ENCODE measurements around the gene LRMDA. TPM values are rescaled to one million over a fixed set of nuclear protein-coding genes. Genes with fewer than 3 reads are reported as not detected.

The LRMDA gene
- total and polyA plus RNA-seq, 2 donors (not counting 1 experiment from before 2014, with no cell fraction given), result 0.12 TPM; not detected in 1

DNA sequence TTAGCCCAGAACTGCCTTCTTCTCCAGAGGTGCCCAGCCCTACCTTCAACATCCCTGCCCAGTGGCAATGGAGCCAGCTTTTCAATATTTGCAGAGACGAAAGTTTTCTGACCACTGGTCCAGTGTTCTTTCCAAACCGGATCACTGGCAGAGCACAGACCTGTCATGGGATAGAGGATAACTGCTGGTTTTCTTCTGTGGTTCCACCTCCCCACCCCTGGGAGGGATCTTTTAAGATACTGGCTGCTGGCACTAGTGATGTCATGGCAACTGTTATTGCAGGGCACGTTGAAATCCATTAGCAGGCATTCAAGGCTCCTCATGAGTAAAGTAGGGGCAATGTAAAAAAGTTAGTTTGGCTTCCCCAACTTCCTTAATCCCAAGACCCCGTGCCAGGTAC, 387.1 kb downstream of the LRMDA start:
- POLR2A ChIA-PET, result no interaction called here
- CTCF ChIA-PET, result no interaction called here
- Mint-ChIP-seq H3K4me1 (no peaks in the 10 kb centered on the region), H3K4me3 (no peak overlapping the region), H3K9me3 (ENCODE audit: insufficient read depth) (no peaks in the 10 kb centered on the region), H3K27me3 (peaks cover 4% of the 10 kb centered on the region), H3K27ac (no peak overlapping the region)
- no peak overlapping the region for H3K9ac ChIP-seq (ENCODE audit: low read length)
- DNase-seq (no peak), ATAC-seq (ENCODE audit: low read depth) (no peak)
- no peak overlapping the region for H2AFZ ChIP-seq (ENCODE audit: insufficient read depth, low read depth, low read length, poor library complexity, severe bottlenecking)
- no peaks in the 10 kb centered on the region for H3K4me1 ChIP-seq (ENCODE audit: control insufficient read depth in 2 of 2, insufficient read depth in 2 of 2, low read length in 2 of 2)
- no peak for TF ChIP-seq EZH2 (IDR thresholded peaks at IDR 0.05; ENCODE audit: borderline replicate concordance, insufficient read depth, low read depth, low read length, poor library complexity, severe bottlenecking)
- TF ChIP-seq, protein P1, sequence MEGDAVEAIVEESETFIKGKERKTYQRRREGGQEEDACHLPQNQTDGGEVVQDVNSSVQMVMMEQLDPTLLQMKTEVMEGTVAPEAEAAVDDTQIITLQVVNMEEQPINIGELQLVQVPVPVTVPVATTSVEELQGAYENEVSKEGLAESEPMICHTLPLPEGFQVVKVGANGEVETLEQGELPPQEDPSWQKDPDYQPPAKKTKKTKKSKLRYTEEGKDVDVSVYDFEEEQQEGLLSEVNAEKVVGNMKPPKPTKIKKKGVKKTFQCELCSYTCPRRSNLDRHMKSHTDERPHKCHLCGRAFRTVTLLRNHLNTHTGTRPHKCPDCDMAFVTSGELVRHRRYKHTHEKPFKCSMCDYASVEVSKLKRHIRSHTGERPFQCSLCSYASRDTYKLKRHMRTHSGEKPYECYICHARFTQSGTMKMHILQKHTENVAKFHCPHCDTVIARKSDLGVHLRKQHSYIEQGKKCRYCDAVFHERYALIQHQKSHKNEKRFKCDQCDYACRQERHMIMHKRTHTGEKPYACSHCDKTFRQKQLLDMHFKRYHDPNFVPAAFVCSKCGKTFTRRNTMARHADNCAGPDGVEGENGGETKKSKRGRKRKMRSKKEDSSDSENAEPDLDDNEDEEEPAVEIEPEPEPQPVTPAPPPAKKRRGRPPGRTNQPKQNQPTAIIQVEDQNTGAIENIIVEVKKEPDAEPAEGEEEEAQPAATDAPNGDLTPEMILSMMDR (IDR thresholded peaks at IDR 0.05), result no peak
- H3K4me3 ChIP-seq (ENCODE audit: control extremely low read depth in 1 of 5, extremely low read depth in 1 of 5, insufficient read depth in 1 of 5, low read depth in 2 of 5, low read length in 4 of 5), result no peak overlapping the region
- no peak overlapping the region for H3K4me2 ChIP-seq (replicated peaks; ENCODE audit: low read depth, low read length, poor library complexity, severe bottlenecking)
- H3K9me3 ChIP-seq (ENCODE audit: control extremely low read depth in 1 of 3, control insufficient read depth in 2 of 3, insufficient read depth in 1 of 3, low read length in 2 of 3), result no peaks in the 10 kb centered on the region
- no peaks in the 10 kb centered on the region for H3K79me2 ChIP-seq (ENCODE audit: control insufficient read depth, insufficient read depth, low read length)
- H3K27me3 ChIP-seq (replicated peaks in 1 of 4; ENCODE audit: control extremely low read depth in 1 of 4, control insufficient read depth in 3 of 4, insufficient read depth in 4 of 4, low read length in 3 of 4), result no peaks in the 10 kb centered on the region
- WGBS (ENCODE audit: insufficient coverage), result no CpG with 5 or more reads among the region's 4 CpGs
- intact Hi-C loops (cut with micrococcal nuclease), result no loop called here
- H3K36me3 ChIP-seq (replicated peaks in 1 of 2; ENCODE audit: control extremely low read depth in 1 of 2, control insufficient read depth in 1 of 2, extremely low read depth in 1 of 2, insufficient read depth in 2 of 2, low read length in 1 of 2), result no peaks in the 10 kb centered on the region
- H4K20me1 ChIP-seq (ENCODE audit: control insufficient read depth, insufficient read depth, low read length, poor library complexity, severe bottlenecking), result no peaks in the 10 kb centered on the region
- no peak overlapping the region for H3K27ac ChIP-seq (ENCODE audit: low read length in 2 of 2)

DNA sequence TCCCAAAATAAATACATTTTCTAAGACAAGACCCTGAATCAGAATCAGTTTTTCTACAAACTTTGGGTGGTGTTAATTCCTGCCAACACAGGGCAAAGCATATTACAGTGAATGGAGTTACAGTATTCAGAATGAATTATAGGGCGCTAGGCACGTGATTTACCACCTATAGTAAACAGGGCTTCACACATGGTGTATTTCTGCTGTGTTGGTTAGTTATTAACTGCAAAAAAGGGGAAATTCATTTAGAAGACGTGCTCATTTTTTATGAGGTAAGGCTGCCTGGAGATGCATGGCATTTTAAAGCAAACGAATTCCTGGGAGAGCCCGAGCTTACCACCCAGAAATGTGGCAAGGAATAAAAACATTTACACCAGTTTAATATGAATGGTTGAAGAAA, 393.8 kb downstream of the LRMDA start:
- Histone ChIP-seq H3K4me1 (ENCODE audit: control insufficient read depth in 2 of 2, insufficient read depth in 2 of 2, low read length in 2 of 2) (no peaks in the 10 kb centered on the region), H2AFZ (ENCODE audit: insufficient read depth, low read depth, low read length, poor library complexity, severe bottlenecking) (no peak overlapping the region), H3K9me3 (ENCODE audit: control extremely low read depth in 1 of 3, control insufficient read depth in 2 of 3, insufficient read depth in 1 of 3, low read length in 2 of 3) (no peaks in the 10 kb centered on the region), H3K36me3 (replicated peaks in 1 of 2; ENCODE audit: control extremely low read depth in 1 of 2, control insufficient read depth in 1 of 2, extremely low read depth in 1 of 2, insufficient read depth in 2 of 2, low read length in 1 of 2) (no peaks in the 10 kb centered on the region), H3K79me2 (ENCODE audit: control insufficient read depth, insufficient read depth, low read length) (no peaks in the 10 kb centered on the region), H3K27ac (ENCODE audit: low read length in 2 of 2) (no peak overlapping the region), H3K4me2 (replicated peaks; ENCODE audit: low read depth, low read length, poor library complexity, severe bottlenecking) (no peak overlapping the region), H4K20me1 (ENCODE audit: control insufficient read depth, insufficient read depth, low read length, poor library complexity, severe bottlenecking) (no peaks in the 10 kb centered on the region), H3K27me3 (replicated peaks in 1 of 4; ENCODE audit: control extremely low read depth in 1 of 4, control insufficient read depth in 3 of 4, insufficient read depth in 4 of 4, low read length in 3 of 4) (no peaks in the 10 kb centered on the region), H3K4me3 (ENCODE audit: control extremely low read depth in 1 of 5, extremely low read depth in 1 of 5, insufficient read depth in 1 of 5, low read depth in 2 of 5, low read length in 4 of 5) (no peak overlapping the region), H3K9ac (ENCODE audit: low read length) (no peak overlapping the region)
- no peak for TF ChIP-seq EZH2 (IDR thresholded peaks at IDR 0.05; ENCODE audit: borderline replicate concordance, insufficient read depth, low read depth, low read length, poor library complexity, severe bottlenecking)
- TF ChIP-seq, protein P1 (IDR thresholded peaks at IDR 0.05), result no peak
- ATAC-seq (ENCODE audit: low read depth) (no peak), DNase-seq (no peak)
- no peak overlapping the region for H3K27ac Mint-ChIP-seq
- H3K9me3 Mint-ChIP-seq (ENCODE audit: insufficient read depth), result no peaks in the 10 kb centered on the region
- ChIA-PET CTCF (no interaction called here), POLR2A (no interaction called here)
- no peaks in the 10 kb centered on the region for H3K27me3 Mint-ChIP-seq
- intact Hi-C loops (cut with micrococcal nuclease), result no loop called here
- 45% methylated on average over 3 of the region's 5 CpGs for WGBS (ENCODE audit: insufficient coverage)
- no peaks in the 10 kb centered on the region for H3K4me1 Mint-ChIP-seq
- no peak overlapping the region for H3K4me3 Mint-ChIP-seq
